IMR-90 (cell line): ENCODE results near the gene DUSP16. TPM values are rescaled to one million over a fixed set of nuclear protein-coding genes. Genes with fewer than 3 reads are reported as not detected.

Experiments used
- ATAC-seq: fragments of 200-7000 bp; cut with Tn5 transposase; 2 replicates; pipeline ENCODE4 v1.9.1; 2020; ENCODE audit warnings: low read depth, mild to moderate bottlenecking, moderate library complexity
- BruUV-seq: library from RNA; stranded (reverse); fragments of 400-500 nt; replicated peaks from 2 replicates; lab custom pipeline; 2021; lab: Mats Ljungman, UMichigan
- CTCF ChIA-PET: fragments of 300-600 bp; formaldehyde crosslinking; extraction: SDS; loops from one replicate; lab custom pipeline; 2021; ENCODE audit warnings: antibody characterized with exemption; lab: Yijun Ruan, JAX
- POLR2A ChIA-PET: fragments of 300-600 bp; sonication (Branson Sonifier 250); formaldehyde crosslinking; loops from one replicate; lab custom pipeline; 2022; ENCODE audit warnings: antibody characterized with exemption; ENCODE audit not compliant: unreplicated experiment; lab: Charles Lee
- DNase-seq: peaks from one replicate; pipeline ENCODE4 v3.0.0; 2013
- H2AFZ ChIP-seq: replicated peaks from 2 replicates; pipeline ENCODE3; 2013; ENCODE audit warnings: low read length, mild to moderate bottlenecking; ENCODE audit not compliant: poor library complexity
- H2AK5ac ChIP-seq: 2 replicates; pipeline ENCODE4 v1.6.1; 2013; ENCODE audit warnings: low read depth, low read length, inconsistent platforms
- H2AK9ac ChIP-seq: replicated peaks from 2 replicates; pipeline ENCODE3; 2013; ENCODE audit warnings: mild to moderate bottlenecking, low read depth, low read length, moderate library complexity; ENCODE audit not compliant: poor library complexity
- H2BK120ac ChIP-seq: 2 replicates; pipeline ENCODE4 v1.6.1; 2013; ENCODE audit warnings: low read depth, low read length, inconsistent platforms
- H2BK15ac ChIP-seq: 3 replicates; pipeline ENCODE4 v1.6.1; 2013; ENCODE audit warnings: low read depth, low read length, inconsistent platforms
- H2BK20ac ChIP-seq: 2 replicates; pipeline ENCODE4 v1.6.1; 2013; ENCODE audit warnings: low read depth, mild to moderate bottlenecking, inconsistent platforms, low read length, moderate library complexity
- H2BK5ac ChIP-seq: 2 replicates; pipeline ENCODE4 v1.6.1; 2013; ENCODE audit warnings: mild to moderate bottlenecking, low read depth, low read length, inconsistent platforms; ENCODE audit not compliant: poor library complexity, severe bottlenecking
- H3K14ac ChIP-seq: replicated peaks from 2 replicates; pipeline ENCODE4 v1.6.1; 2013; ENCODE audit warnings: low read depth, low read length, inconsistent platforms
- H3K18ac ChIP-seq: 2 replicates; pipeline ENCODE4 v1.6.1; 2013; ENCODE audit warnings: low read depth, low read length, control low read depth
- H3K23ac ChIP-seq: 2 replicates; pipeline ENCODE4 v1.6.1; 2013; ENCODE audit warnings: low read depth, low read length, inconsistent platforms
- H3K27ac ChIP-seq: 2 replicates; pipeline ENCODE4 v1.5.1; 2013; ENCODE audit warnings: mild to moderate bottlenecking, control low read depth, low read length; ENCODE audit not compliant: insufficient read depth
- H3K27me3 ChIP-seq: 2 replicates; pipeline ENCODE4 v1.6.1; 2013; ENCODE audit warnings: low read length; ENCODE audit not compliant: control insufficient read depth, insufficient read depth
- H3K36me3 ChIP-seq: 2 replicates; pipeline ENCODE4 v1.6.1; 2013; ENCODE audit warnings: low read length, mixed read lengths; ENCODE audit not compliant: control insufficient read depth, insufficient read depth
- H3K4ac ChIP-seq: 2 replicates; pipeline ENCODE4 v1.6.1; 2013; ENCODE audit warnings: low read depth, low read length, inconsistent platforms
- H3K4me1 ChIP-seq: 2 replicates; pipeline ENCODE4 v1.6.1; 2013; ENCODE audit warnings: low read length, mixed read lengths; ENCODE audit not compliant: control insufficient read depth, insufficient read depth
- H3K4me2 ChIP-seq: 2 replicates; pipeline ENCODE4 v1.6.1; 2013; ENCODE audit warnings: low read depth, mild to moderate bottlenecking, control low read depth, low read length, moderate library complexity
- H3K4me3 ChIP-seq: 2 replicates; pipeline ENCODE4 v1.5.1; 2013; ENCODE audit warnings: low read depth, mild to moderate bottlenecking, control low read depth, low read length, moderate library complexity; ENCODE audit not compliant: insufficient read depth
- H3K56ac ChIP-seq: 2 replicates; pipeline ENCODE4 v1.6.1; 2013; ENCODE audit warnings: low read length, inconsistent platforms; ENCODE audit not compliant: insufficient read depth; ENCODE audit errors: extremely low read depth
- H3K79me1 ChIP-seq, 2 experiments: 2 replicates each; pipeline ENCODE4 v1.6.1; 2013; ENCODE audit warnings: low read length in 2 of 2, inconsistent platforms in 1 of 2, low read depth in 1 of 2
- H3K9ac ChIP-seq: 2 replicates; pipeline ENCODE4 v1.6.1; 2013; ENCODE audit warnings: low read depth, low read length, control low read depth
- H3K9me1 ChIP-seq: 2 replicates; pipeline ENCODE4 v1.6.1; 2013; ENCODE audit warnings: low read length, inconsistent platforms; ENCODE audit not compliant: insufficient read depth
- H3K9me3 ChIP-seq: 2 replicates; pipeline ENCODE4 v1.6.1; 2013; ENCODE audit warnings: low read length; ENCODE audit not compliant: control insufficient read depth, insufficient read depth
- H4K20me1 ChIP-seq: 2 replicates; pipeline ENCODE4 v1.6.1; 2013; ENCODE audit warnings: low read length, inconsistent platforms; ENCODE audit not compliant: insufficient read depth
- H4K5ac ChIP-seq: 2 replicates; pipeline ENCODE4 v1.6.1; 2013; ENCODE audit warnings: mild to moderate bottlenecking, low read depth, low read length, control low read depth
- H4K8ac ChIP-seq, 2 experiments: 2 replicates each; pipeline ENCODE4 v1.6.1; 2013; ENCODE audit warnings: low read depth in 2 of 2, low read length in 2 of 2, control low read depth in 1 of 2, inconsistent platforms in 1 of 2
- H4K91ac ChIP-seq: 2 replicates; pipeline ENCODE4 v1.6.1; 2013; ENCODE audit warnings: low read depth, low read length, inconsistent platforms; ENCODE audit not compliant: insufficient read depth
- CEBPB ChIP-seq: IDR thresholded peaks from 2 replicates; pipeline ENCODE4 v1.6.1; 2012; ENCODE audit warnings: low read depth, low read length, improper control_type of control experiment
- ELK1 ChIP-seq: fragments of 150-350 bp; IDR thresholded peaks from 2 replicates; pipeline ENCODE4 v1.6.1; 2016; ENCODE audit warnings: low read depth, mild to moderate bottlenecking, low read length, moderate library complexity, borderline replicate concordance
- MAZ ChIP-seq: IDR thresholded peaks from 2 replicates; pipeline ENCODE4 v1.6.1; 2012; ENCODE audit warnings: low read depth, mild to moderate bottlenecking, low read length, improper control_type of control experiment, moderate library complexity, borderline replicate concordance
- RAD21 ChIP-seq: IDR thresholded peaks from 2 replicates; pipeline ENCODE4 v1.6.1; 2012; ENCODE audit warnings: low read length, improper control_type of control experiment
- RCOR1 ChIP-seq: IDR thresholded peaks from 2 replicates; pipeline ENCODE4 v1.6.1; 2012; ENCODE audit warnings: mild to moderate bottlenecking, low read length, improper control_type of control experiment; ENCODE audit not compliant: insufficient replicate concordance
- WGBS, 2 experiments: methylation state at CpG; one replicate each; pipeline versions ENCODE4 v1.1.5 to v1.1.7; 2013; ENCODE audit warnings: missing lambda C conversion rate in 2 of 2; ENCODE audit not compliant: insufficient read length in 1 of 2; ENCODE audit errors: extremely low coverage in 2 of 2; 5-methylcytosine and 5-hydroxymethylcytosine counted together
- dilution Hi-C: fragments of 300-500 bp; cut with HindIII; formaldehyde crosslinking; loops from one replicate; pipeline ENCODE4 v1.14.3; 2018; ENCODE audit warnings: low sequenced_read_pairs; ENCODE audit not compliant: unreplicated experiment
- in situ Hi-C: fragments of 300-500 bp; cut with MboI; formaldehyde crosslinking; loops from 3 replicates; pipeline ENCODE4 v1.14.3; 2019; ENCODE audit warnings: low sequenced_read_pairs, inconsistent platforms, mixed read lengths
- intact Hi-C: fragments of 100-400 bp; cut with micrococcal nuclease; formaldehyde crosslinking; loops from 2 replicates; pipeline ENCODE4 v1.10.0; 2022
- polyA plus RNA-seq, 3 experiments: library from polyadenylated mRNA; depleted of rRNA; stranded (reverse); fragments of >200 nt; gene quantifications; 2 replicates each; pipeline ENCODE4 v1.2.3, GENCODE V29; 2012; ENCODE audit warnings: low replicate concordance in 1 of 3
- total RNA-seq: library from RNA; depleted of rRNA; stranded (reverse); fragments of >200 nt; gene quantifications from 2 replicates; pipeline ENCODE4 v1.2.3, GENCODE V29; 2012

Gene DUSP16
- total and polyA plus RNA-seq, 2 of the 4 experiments (the other 2 are of a cell fraction): 4.7 to 10.0 TPM

- no peak for ATAC-seq
- CTCF ChIA-PET: interaction anchor here (0.9 kb wide), 1 partner anchor 12 kb away, joined by 4 read pairs; no protein-coding TSS in a partner anchor
These were observed 75.9 kb downstream of the DUSP16 start for GRCh38 chr12:12486661-12487240.

More at GRCh38 chr12:12486661-12487240, 75.9 kb downstream of the DUSP16 start:
- Histone ChIP-seq H3K56ac (no peak overlapping the region), H3K9me1 (0 out of 2 replicates have a peak, but pooled peaks cover 2% of the 10 kb centered on the region), H4K8ac (no peak overlapping the region), H2BK20ac (no peak overlapping the region), H3K4me1 (peaks cover 4% of the 10 kb centered on the region; the same call in 1 of the 2 replicates), H2AFZ (no peak overlapping the region), H3K4me3 (no peak overlapping the region), H3K9me3 (no peaks in the 10 kb centered on the region), H3K27ac (no peak overlapping the region), H3K27me3 (no peaks in the 10 kb centered on the region), H4K5ac (no peak overlapping the region), H4K20me1 (no peaks in the 10 kb centered on the region), H3K18ac (no peak overlapping the region), H3K36me3 (peaks cover 11% of the 10 kb centered on the region), H3K4me2 (no peak overlapping the region), H2BK15ac (no peak overlapping the region), H3K4ac (no peak overlapping the region), H3K9ac (no peak overlapping the region), H3K14ac (no peak overlapping the region), H2BK120ac (no peak overlapping the region), H4K91ac (no peak overlapping the region), H3K23ac (no peak overlapping the region), H3K79me1 (peaks cover 4 to 15% of the 10 kb centered on the region in 2 experiments; a peak in 1 of 4 replicates), H2AK9ac (no peak overlapping the region), H2AK5ac (no peak overlapping the region), H2BK5ac (no peak overlapping the region)
- TF ChIP-seq RAD21: no peak
- TF ChIP-seq ELK1: no peak
- TF ChIP-seq CEBPB: no peak
- TF ChIP-seq MAZ: no peak
- no peak for TF ChIP-seq RCOR1
- POLR2A ChIA-PET: no interaction called here
- intact Hi-C loops (no loop called here), dilution Hi-C loops (no loop called here), in situ Hi-C loops (no loop called here)
- no peak for DNase-seq
- no TSS peak for BruUV-seq
- WGBS, 2 experiments: no CpG with 5 or more reads among the region's 6 CpGs
